ENCODE measurements around the gene RELL1.

Gene RELL1

GRCh38 chr4:37594099-37594498 lies 92.1 kb downstream of the RELL1 start:
- no peak for DNase-seq

GRCh38 chr4:37591349-37591748 lies 94.8 kb downstream of the RELL1 start:
- no peak for DNase-seq

- DNase-seq = no peak
Measured at GRCh38 chr4:37590016-37590415, 96.2 kb downstream of the RELL1 start.

GRCh38 chr4:37588150-37588549 lies 98.0 kb downstream of the RELL1 start:
- DNase-seq = no peak

- DNase-seq = no peak
Measured at GRCh38 chr4:37586194-37586593, 100.0 kb downstream of the RELL1 start.

- DNase-seq = no peak
Measured at GRCh38 chr4:37584493-37585060, 101.6 kb downstream of the RELL1 start.

GRCh38 chr4:37584071-37584470 lies 102.1 kb downstream of the RELL1 start:
- DNase-seq = no peak

GRCh38 chr4:37573566-37573965 lies 112.6 kb downstream of the RELL1 start:
- DNase-seq = no peak

GRCh38 chr4:37568489-37568888 lies 117.7 kb downstream of the RELL1 start:
- no peak for DNase-seq

- DNase-seq = no peak
Measured at GRCh38 chr4:37567836-37568235, 118.3 kb downstream of the RELL1 start.

- DNase-seq = no peak
Measured at GRCh38 chr4:37562592-37562991, 123.6 kb downstream of the RELL1 start.

- DNase-seq = no peak
Measured at GRCh38 chr4:37561803-37562207, 124.4 kb downstream of the RELL1 start.

- no peak for DNase-seq
Measured at GRCh38 chr4:37561196-37561802, 124.9 kb downstream of the RELL1 start.

All from activated CD8-positive, alpha-beta memory T cell treated with anti-CD3 and anti-CD28 coated beads, Interleukin-2, amount 50 U/mL, for 4 hours (primary cell).